ENCODE data around the gene KIAA1549. TPM values are rescaled to one million over a fixed set of nuclear protein-coding genes. Genes with fewer than 3 reads are reported as not detected.

KIAA1549 gene
- total RNA-seq, 2 donors from 2014 or later, result 18.7 to 19.3 TPM

DNA sequence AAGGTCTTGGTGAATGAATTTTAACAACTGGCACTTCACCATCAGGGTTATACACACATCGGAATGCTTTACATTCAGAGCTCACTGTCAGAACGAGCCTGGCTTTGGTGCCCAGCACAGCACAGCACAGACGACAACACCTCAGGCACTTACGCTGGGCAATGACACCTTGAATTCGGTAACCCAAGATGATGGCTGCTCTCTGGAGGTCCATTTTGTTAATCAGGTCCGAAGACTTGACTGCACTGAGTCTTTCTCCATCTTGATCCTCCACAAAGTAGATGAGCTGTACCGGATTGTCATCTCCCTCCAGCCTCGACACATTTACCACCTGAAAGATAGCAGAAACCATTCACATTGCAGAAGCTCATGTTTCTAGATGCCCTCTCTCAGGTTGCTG, 82.4 kb downstream of the KIAA1549 start:
- H3K27ac ChIP-seq (ENCODE audit: low read depth, low read length), result no peak overlapping the region
- H3K4me3 ChIP-seq (ENCODE audit: low read length), result no peak overlapping the region
- no peaks in the 10 kb centered on the region for H3K9me3 Mint-ChIP-seq
- H3K27ac Mint-ChIP-seq, result no peak overlapping the region
- WGBS, 2 experiments (ENCODE audit: insufficient coverage in 1 of 2, insufficient read length in 1 of 2), result 88 to 98% methylated on average over 6 to 8 of the region's 8 CpGs
- peaks cover 67% of the 10 kb centered on the region for H3K36me3 Mint-ChIP-seq (ENCODE audit: low read depth)
- no peaks in the 10 kb centered on the region for H3K9me3 ChIP-seq (ENCODE audit: control insufficient read depth, low read length)
- H3K4me1 ChIP-seq (ENCODE audit: control insufficient read depth, insufficient read depth, low read length), result peaks cover 4% of the 10 kb centered on the region
- H3K27me3 ChIP-seq (ENCODE audit: control insufficient read depth, insufficient read depth, low read length, poor library complexity, severe bottlenecking), result no peaks in the 10 kb centered on the region
- no peak overlapping the region for H3K9ac ChIP-seq (ENCODE audit: extremely low read depth, low read length, poor library complexity, severe bottlenecking)
- peaks cover 5% of the 10 kb centered on the region for H3K4me1 Mint-ChIP-seq
- DNase-seq, result no peak
- no peaks in the 10 kb centered on the region for H3K27me3 Mint-ChIP-seq (ENCODE audit: insufficient read depth)
- TF ChIP-seq, protein P1, sequence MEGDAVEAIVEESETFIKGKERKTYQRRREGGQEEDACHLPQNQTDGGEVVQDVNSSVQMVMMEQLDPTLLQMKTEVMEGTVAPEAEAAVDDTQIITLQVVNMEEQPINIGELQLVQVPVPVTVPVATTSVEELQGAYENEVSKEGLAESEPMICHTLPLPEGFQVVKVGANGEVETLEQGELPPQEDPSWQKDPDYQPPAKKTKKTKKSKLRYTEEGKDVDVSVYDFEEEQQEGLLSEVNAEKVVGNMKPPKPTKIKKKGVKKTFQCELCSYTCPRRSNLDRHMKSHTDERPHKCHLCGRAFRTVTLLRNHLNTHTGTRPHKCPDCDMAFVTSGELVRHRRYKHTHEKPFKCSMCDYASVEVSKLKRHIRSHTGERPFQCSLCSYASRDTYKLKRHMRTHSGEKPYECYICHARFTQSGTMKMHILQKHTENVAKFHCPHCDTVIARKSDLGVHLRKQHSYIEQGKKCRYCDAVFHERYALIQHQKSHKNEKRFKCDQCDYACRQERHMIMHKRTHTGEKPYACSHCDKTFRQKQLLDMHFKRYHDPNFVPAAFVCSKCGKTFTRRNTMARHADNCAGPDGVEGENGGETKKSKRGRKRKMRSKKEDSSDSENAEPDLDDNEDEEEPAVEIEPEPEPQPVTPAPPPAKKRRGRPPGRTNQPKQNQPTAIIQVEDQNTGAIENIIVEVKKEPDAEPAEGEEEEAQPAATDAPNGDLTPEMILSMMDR (conservative IDR thresholded peaks at IDR 0.05), result no peak
- no peak overlapping the region for H3K4me3 Mint-ChIP-seq
- peaks cover 75% of the 10 kb centered on the region for H3K36me3 ChIP-seq (ENCODE audit: control insufficient read depth, insufficient read depth, low read length)

DNA sequence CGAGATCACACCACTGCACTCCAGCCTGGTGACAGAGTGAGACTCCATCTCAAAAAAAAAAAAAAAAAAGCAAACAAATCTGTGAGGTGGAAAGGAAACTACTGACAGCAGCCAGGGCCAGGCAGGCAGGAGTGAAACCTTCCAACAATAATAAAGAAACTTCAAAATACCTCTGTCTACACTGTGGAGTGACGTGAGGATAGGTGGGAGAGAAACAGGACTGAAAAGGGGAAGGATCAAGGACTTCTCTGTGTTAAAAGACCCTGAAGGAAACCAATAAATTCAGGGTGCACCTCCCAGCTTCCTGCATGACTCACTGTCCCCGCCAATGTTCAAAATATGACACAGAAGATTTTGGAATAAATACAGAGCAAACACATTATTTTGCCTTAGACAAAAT, 82.9 kb downstream of the KIAA1549 start:
- H3K36me3 Mint-ChIP-seq (ENCODE audit: low read depth), result peaks cover 67% of the 10 kb centered on the region
- 93 to 100% methylated on average over 1 to 3 of the region's 3 CpGs for WGBS, 2 experiments (ENCODE audit: insufficient coverage in 1 of 2, insufficient read length in 1 of 2)

DNA sequence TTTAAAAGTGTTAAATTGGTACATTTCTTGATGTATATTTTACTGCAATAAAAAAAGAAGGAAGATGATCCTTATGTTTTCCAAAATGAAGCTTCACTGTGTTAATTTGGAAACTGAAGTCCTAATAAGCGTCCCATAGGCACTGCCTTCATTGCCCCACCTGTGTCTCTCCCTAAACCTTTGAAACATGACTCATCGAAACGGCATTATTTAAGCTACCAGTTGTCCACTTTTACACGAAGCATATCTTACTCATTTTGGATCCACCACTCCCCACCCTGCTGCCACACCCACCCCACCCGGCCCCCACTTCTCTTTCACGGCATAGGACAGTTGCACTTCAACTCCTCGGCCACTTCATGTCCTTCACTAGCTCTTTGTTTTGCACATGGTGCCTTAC, 85.5 kb downstream of the KIAA1549 start:
- peaks cover 59% of the 10 kb centered on the region for H3K36me3 Mint-ChIP-seq (ENCODE audit: low read depth)
- H3K9me3 Mint-ChIP-seq, result no peaks in the 10 kb centered on the region
- H3K4me3 Mint-ChIP-seq, result no peak overlapping the region
- H3K4me1 ChIP-seq (ENCODE audit: control insufficient read depth, insufficient read depth, low read length), result no peaks in the 10 kb centered on the region
- H3K27ac Mint-ChIP-seq, result no peak overlapping the region
- H3K36me3 ChIP-seq (ENCODE audit: control insufficient read depth, insufficient read depth, low read length), result peaks cover 73% of the 10 kb centered on the region
- TF ChIP-seq, protein P1 (conservative IDR thresholded peaks at IDR 0.05), result no peak
- WGBS, 2 experiments (ENCODE audit: insufficient coverage in 1 of 2, insufficient read length in 1 of 2), result 94 to 97% methylated on average over 7 of the region's 7 CpGs
- no peak overlapping the region for H3K27ac ChIP-seq (ENCODE audit: low read depth, low read length)
- no peaks in the 10 kb centered on the region for H3K27me3 ChIP-seq (ENCODE audit: control insufficient read depth, insufficient read depth, low read length, poor library complexity, severe bottlenecking)
- H3K4me3 ChIP-seq (ENCODE audit: low read length), result no peak overlapping the region
- peaks cover 4% of the 10 kb centered on the region for H3K4me1 Mint-ChIP-seq
- no peak overlapping the region for H3K9ac ChIP-seq (ENCODE audit: extremely low read depth, low read length, poor library complexity, severe bottlenecking)
- no peak for DNase-seq
- no peaks in the 10 kb centered on the region for H3K9me3 ChIP-seq (ENCODE audit: control insufficient read depth, low read length)
- no peaks in the 10 kb centered on the region for H3K27me3 Mint-ChIP-seq (ENCODE audit: insufficient read depth)

More for the DNA sequence above, 82.9 kb downstream of the KIAA1549 start:
- no peak for DNase-seq
- Mint-ChIP-seq H3K4me3 (no peak overlapping the region), H3K9me3 (no peaks in the 10 kb centered on the region), H3K27me3 (ENCODE audit: insufficient read depth) (no peaks in the 10 kb centered on the region), H3K27ac (no peak overlapping the region), H3K4me1 (peaks cover under 1% of the 10 kb centered on the region)
- TF ChIP-seq, protein P1 (conservative IDR thresholded peaks at IDR 0.05), result no peak
- Histone ChIP-seq H3K27ac (ENCODE audit: low read depth, low read length) (no peak overlapping the region), H3K4me1 (ENCODE audit: control insufficient read depth, insufficient read depth, low read length) (peaks cover 1% of the 10 kb centered on the region), H3K4me3 (ENCODE audit: low read length) (no peak overlapping the region), H3K9ac (ENCODE audit: extremely low read depth, low read length, poor library complexity, severe bottlenecking) (no peak overlapping the region), H3K27me3 (ENCODE audit: control insufficient read depth, insufficient read depth, low read length, poor library complexity, severe bottlenecking) (no peaks in the 10 kb centered on the region), H3K36me3 (ENCODE audit: control insufficient read depth, insufficient read depth, low read length) (peaks cover 75% of the 10 kb centered on the region), H3K9me3 (ENCODE audit: control insufficient read depth, low read length) (no peaks in the 10 kb centered on the region)

Data from endodermal cell (in vitro differentiated cells).